Esophagus squamous epithelium (tissue), 5 donors: Measurements from ENCODE around the gene ABCC9. TPM values are rescaled to one million over a fixed set of nuclear protein-coding genes. Genes with fewer than 3 reads are reported as not detected.

Experiments used
- DNase-seq: peaks from one replicate; lab custom pipeline; 2025; lab: John Stamatoyannopoulos, UW
- H3K27ac ChIP-seq, 4 donors: fragments of 200-600 bp; sonication (generic); one replicate each; pipeline ENCODE4 v1.5.1; 2016 to 2019; ENCODE audit warnings: mild to moderate bottlenecking in 1 of 4
- H3K27me3 ChIP-seq, 4 donors: fragments of 200-600 bp; sonication (generic); 1 replicate in 3 of 4; 2 replicates in 1 of 4; pipeline versions ENCODE4 v1.5.1 to v1.6.0; 2017 to 2021; ENCODE audit warnings: antibody characterized with exemption in 1 of 4
- H3K36me3 ChIP-seq, 3 donors: fragments of 200-600 bp; sonication (generic); one replicate each; pipeline ENCODE4 v1.5.1; 2016 to 2019
- H3K4me1 ChIP-seq, 3 donors: fragments of 200-600 bp; sonication (generic); one replicate each; pipeline ENCODE4 v1.5.1; 2017 to 2019
- H3K4me3 ChIP-seq, 4 donors: fragments of 200-600 bp; sonication (generic); 1 replicate in 3 of 4; 2 replicates in 1 of 4; pipeline ENCODE4 v1.5.1; 2016 to 2019; ENCODE audit warnings: mild to moderate bottlenecking in 2 of 4, moderate library complexity in 1 of 4
- H3K9me3 ChIP-seq, 3 donors: fragments of 200-600 bp; sonication (generic); one replicate each; pipeline ENCODE4 v1.5.1; 2016 to 2019
- POLR2A ChIP-seq, 4 donors: fragments of 450-650 bp; IDR thresholded peaks; one replicate each; pipeline ENCODE4 v1.6.1; 2017; ENCODE audit warnings: antibody characterized with exemption in 4 of 4, mild to moderate bottlenecking in 4 of 4, moderate library complexity in 3 of 4
- WGBS, 2 donors: methylation state at CpG; one replicate each; pipeline ENCODE4 v1.1.5; 2018; 5-methylcytosine and 5-hydroxymethylcytosine counted together
- intact Hi-C: fragments of 100-400 bp; cut with DNase I; formaldehyde crosslinking; loops from one replicate; pipeline ENCODE4 v1.15.0; 2022
- total RNA-seq, 4 donors: library from RNA; depleted of rRNA; stranded (reverse); fragments of >200 nt; gene quantifications; one replicate each; pipeline ENCODE4 v1.1.0, GENCODE V29; 2016
- TF ChIP-seq, protein P1 (sequence below), 6 experiments: fragments of 450-650 bp in 4 of 6; fragments of 200-600 bp in 2 of 6; sonication (generic) in 2 of 6; IDR thresholded peaks; one replicate each; pipeline ENCODE4 v1.5.1; 2016 to 2019; ENCODE audit warnings: antibody characterized with exemption in 6 of 6, mild to moderate bottlenecking in 4 of 6, moderate library complexity in 4 of 6
- donor health status: DM: yes; HTN: yes; CAD: no.

ABCC9 gene
- total RNA-seq, 4 donors from 2014 or later = 0.68 to 11.6 (median 6.0) TPM

DNA sequence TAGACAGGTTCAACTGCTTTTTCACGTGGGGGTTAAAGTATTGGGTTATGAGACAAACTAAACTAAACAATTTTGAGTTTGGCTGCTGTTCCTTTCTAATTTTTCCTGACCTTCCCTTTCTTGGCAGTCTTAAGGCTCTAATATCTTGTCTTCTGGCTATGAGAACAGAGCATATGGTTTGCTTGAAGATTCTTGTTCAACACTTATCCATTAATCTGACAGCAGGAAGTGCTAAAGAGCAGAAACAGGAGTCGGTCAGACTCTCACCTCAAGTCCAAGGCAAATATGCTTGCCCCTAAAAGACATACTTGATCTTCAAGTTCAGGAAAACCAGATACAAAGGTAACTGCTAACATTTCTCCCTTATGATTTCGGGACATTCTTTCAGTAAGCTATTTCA, 114.1 kb downstream of the ABCC9 start:
- Histone ChIP-seq H3K36me3 (no peaks in the 10 kb centered on the region), H3K4me3 (no peak overlapping the region), H3K27ac (peak overlapping the region in 3 of 4 donors; percentile 70 to 78 (median 78)), H3K9me3 (no peaks in the 10 kb centered on the region), H3K27me3 (no peaks in the 10 kb centered on the region), H3K4me1 (peaks cover 0 to 19% (median 10%) of the 10 kb centered on the region in 3 donors)
- intact Hi-C loops = no loop called here
- TF ChIP-seq, protein P1, sequence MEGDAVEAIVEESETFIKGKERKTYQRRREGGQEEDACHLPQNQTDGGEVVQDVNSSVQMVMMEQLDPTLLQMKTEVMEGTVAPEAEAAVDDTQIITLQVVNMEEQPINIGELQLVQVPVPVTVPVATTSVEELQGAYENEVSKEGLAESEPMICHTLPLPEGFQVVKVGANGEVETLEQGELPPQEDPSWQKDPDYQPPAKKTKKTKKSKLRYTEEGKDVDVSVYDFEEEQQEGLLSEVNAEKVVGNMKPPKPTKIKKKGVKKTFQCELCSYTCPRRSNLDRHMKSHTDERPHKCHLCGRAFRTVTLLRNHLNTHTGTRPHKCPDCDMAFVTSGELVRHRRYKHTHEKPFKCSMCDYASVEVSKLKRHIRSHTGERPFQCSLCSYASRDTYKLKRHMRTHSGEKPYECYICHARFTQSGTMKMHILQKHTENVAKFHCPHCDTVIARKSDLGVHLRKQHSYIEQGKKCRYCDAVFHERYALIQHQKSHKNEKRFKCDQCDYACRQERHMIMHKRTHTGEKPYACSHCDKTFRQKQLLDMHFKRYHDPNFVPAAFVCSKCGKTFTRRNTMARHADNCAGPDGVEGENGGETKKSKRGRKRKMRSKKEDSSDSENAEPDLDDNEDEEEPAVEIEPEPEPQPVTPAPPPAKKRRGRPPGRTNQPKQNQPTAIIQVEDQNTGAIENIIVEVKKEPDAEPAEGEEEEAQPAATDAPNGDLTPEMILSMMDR (IDR thresholded peaks at IDR 0.05) = no peak
- TF ChIP-seq POLR2A (IDR thresholded peaks at IDR 0.05) = no peak
- DNase-seq = no peak
- WGBS, 2 donors = 31 to 35% methylated on average over 3 of the region's 3 CpGs

DNA sequence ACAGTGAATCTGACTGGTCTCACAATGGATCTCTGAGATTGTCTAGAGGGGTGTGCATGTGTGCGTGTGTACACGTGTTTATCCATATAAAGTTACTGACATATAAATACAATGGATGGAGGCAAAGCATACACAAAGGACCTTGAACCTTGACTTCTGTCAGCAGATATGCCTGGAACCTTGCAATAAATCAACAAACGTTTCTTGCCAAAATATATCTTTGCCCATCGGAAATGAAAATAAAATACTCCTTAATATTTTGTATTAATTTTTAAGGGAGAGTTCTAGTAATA, 114.7 kb downstream of the ABCC9 start:
- TF ChIP-seq, protein P1 (IDR thresholded peaks at IDR 0.05) = no peak
- no peak for TF ChIP-seq POLR2A (IDR thresholded peaks at IDR 0.05)
- Histone ChIP-seq H3K27me3 (no peaks in the 10 kb centered on the region), H3K27ac (peak overlapping the region in 3 of 4 donors; percentile 15 to 78 (median 70)), H3K4me3 (no peak overlapping the region), H3K9me3 (no peaks in the 10 kb centered on the region), H3K4me1 (peaks cover 0 to 19% (median 9%) of the 10 kb centered on the region in 3 donors), H3K36me3 (no peaks in the 10 kb centered on the region)
- WGBS, 2 donors = 64 to 74% methylated on average over 4 of the region's 4 CpGs
- DNase-seq = no peak
- intact Hi-C loops = no loop called here

DNA sequence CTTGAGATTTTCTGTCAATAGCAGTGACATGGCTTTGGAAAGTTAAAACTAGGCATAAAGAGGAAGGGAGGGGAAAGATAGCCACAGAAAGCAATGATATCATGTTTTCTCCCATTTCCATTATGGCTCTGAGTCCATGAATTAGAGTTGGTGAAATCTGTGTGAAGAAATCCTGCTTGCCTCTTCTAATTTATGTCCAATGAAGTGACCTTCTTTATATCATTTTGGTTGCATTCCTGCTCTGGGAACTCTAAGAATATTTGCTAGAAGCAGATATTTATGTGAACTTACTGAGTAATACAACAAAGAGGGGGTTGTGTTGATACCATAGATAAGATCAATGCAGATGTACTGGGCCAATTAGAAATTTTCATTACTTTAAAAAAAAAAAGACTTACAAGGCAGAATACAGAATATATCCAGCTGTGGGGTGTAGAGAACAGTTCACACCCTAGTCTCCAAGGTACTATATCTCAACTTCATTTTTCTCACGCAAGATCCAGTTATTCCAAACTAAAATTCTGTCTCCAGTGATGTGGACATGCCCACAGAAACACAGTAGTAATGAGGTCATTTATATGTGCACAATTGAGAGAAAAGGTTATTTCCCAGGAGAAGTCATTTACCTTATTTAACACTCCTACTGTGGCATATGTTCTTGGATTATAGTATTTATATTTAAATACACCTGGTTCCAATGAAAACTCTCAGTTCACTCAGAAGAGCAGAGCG, 115.2 kb downstream of the ABCC9 start:
- 85 to 95% methylated on average over 2 of the region's 2 CpGs for WGBS, 2 donors
- no peak overlapping the region for H3K4me3 ChIP-seq
- H3K4me1 ChIP-seq = peaks cover 0 to 14% (median 4%) of the 10 kb centered on the region in 3 donors
- no peaks in the 10 kb centered on the region for H3K9me3 ChIP-seq
- DNase-seq = no peak
- intact Hi-C loops = no loop called here
- H3K36me3 ChIP-seq = no peaks in the 10 kb centered on the region
- TF ChIP-seq, protein P1 (IDR thresholded peaks at IDR 0.05) = no peak
- no peak for TF ChIP-seq POLR2A (IDR thresholded peaks at IDR 0.05)
- peak overlapping the region in 1 of 4 donors; percentile 15 for H3K27ac ChIP-seq
- no peaks in the 10 kb centered on the region for H3K27me3 ChIP-seq

DNA sequence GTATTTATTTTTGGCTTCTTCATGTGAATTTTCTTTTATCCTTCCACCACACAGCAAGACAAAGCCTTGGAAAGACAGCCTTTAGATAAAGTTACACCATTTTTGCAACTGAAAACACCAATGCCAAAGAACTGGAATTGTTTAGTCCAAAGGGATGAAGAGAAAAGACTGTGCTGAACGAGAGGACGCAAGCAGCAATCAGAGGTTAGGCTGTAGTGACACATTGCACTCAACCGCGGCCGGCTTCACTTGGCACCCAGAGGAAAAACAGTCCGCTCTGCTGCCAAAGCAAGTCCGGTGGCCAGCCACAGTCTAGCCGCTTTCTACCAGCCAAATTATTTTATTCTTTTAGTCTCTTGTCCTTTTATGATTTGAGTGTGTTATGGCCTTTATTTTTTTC, 117.6 kb downstream of the ABCC9 start:
- no peaks in the 10 kb centered on the region for H3K36me3 ChIP-seq
- peak overlapping the region in 3 of 4 donors; percentile 26 to 75 (median 46) for H3K27ac ChIP-seq
- H3K9me3 ChIP-seq = no peaks in the 10 kb centered on the region
- H3K4me1 ChIP-seq = peaks cover 0 to 30% (median 8%) of the 10 kb centered on the region in 3 donors
- TF ChIP-seq, protein P1 (IDR thresholded peaks at IDR 0.05) = no peak
- no peak for TF ChIP-seq POLR2A (IDR thresholded peaks at IDR 0.05)
- intact Hi-C loops = no loop called here
- H3K4me3 ChIP-seq = no peak overlapping the region
- WGBS, 2 donors = 68 to 69% methylated on average over 8 of the region's 8 CpGs
- no peak for DNase-seq
- H3K27me3 ChIP-seq = no peaks in the 10 kb centered on the region

DNA sequence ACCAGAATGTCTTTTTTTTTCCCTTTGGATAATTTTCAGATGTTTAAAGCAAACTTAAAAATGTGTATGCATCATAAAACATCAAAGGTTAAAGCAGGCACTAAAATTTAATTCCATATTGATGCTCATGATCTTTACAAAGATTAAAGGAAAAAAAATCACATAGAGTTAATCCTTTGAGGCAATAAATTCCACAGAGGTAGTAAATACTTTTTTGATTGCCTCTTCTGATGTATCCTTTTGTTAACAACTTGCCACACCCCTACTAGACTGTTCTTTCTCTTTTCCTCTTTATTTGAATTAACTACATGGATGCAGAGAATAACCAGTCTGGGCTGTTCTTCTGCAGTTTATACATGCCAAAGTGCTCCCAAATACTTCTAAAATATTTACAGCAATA, 121.5 kb downstream of the ABCC9 start:
- DNase-seq = no peak
- TF ChIP-seq, protein P1 (IDR thresholded peaks at IDR 0.05) = no peak
- no peak for TF ChIP-seq POLR2A (IDR thresholded peaks at IDR 0.05)
- Histone ChIP-seq H3K4me3 (no peak overlapping the region), H3K36me3 (no peaks in the 10 kb centered on the region), H3K27me3 (no peaks in the 10 kb centered on the region), H3K27ac (no peak overlapping the region), H3K9me3 (no peaks in the 10 kb centered on the region), H3K4me1 (peaks cover 0 to 18% (median 4%) of the 10 kb centered on the region in 3 donors)
- intact Hi-C loops = no loop called here
